HepG2 (cell line): ENCODE measurements around the gene ITM2B. TPM values are rescaled to one million over a fixed set of nuclear protein-coding genes. Genes with fewer than 3 reads are reported as not detected.
A peak's percentile ranks its signal among the peaks of the same experiment; 100 is the strongest.

Experiments
- ELF3 ChIP-seq: IDR thresholded peaks from 2 replicates; pipeline ENCODE4 v1.6.1; 2016; ENCODE audit warnings: missing genetic modification reagents, missing compliant biosample characterization
- GABPA ChIP-seq, 2 experiments: IDR thresholded peaks; 2 replicates each; pipeline ENCODE4 v1.6.1; 2011 to 2016; ENCODE audit warnings: low read depth in 2 of 2, low read length in 1 of 2, missing biosample characterization in 1 of 2, missing genetic modification characterization in 1 of 2
- HHEX ChIP-seq: IDR thresholded peaks from 2 replicates; pipeline ENCODE4 v1.6.1; 2016; ENCODE audit warnings: control low read depth
- MED1 ChIP-seq: sonication (generic); formaldehyde crosslinking; IDR thresholded peaks from 2 replicates; pipeline ENCODE4 v1.4.0; 2020; ENCODE audit warnings: missing genetic modification reagents
- PCBP2 ChIP-seq: fragments of 200-400 bp; formaldehyde crosslinking; optimal IDR thresholded peaks from 2 replicates; pipeline ENCODE3; 2018; ENCODE audit warnings: low read length, low read depth; ENCODE audit not compliant: poor library complexity, severe bottlenecking
- SAP130 ChIP-seq: IDR thresholded peaks from 2 replicates; pipeline ENCODE4 v1.6.1; 2016; ENCODE audit warnings: low read depth
- SMAD3 ChIP-seq: sonication (generic); formaldehyde crosslinking; IDR thresholded peaks from 2 replicates; pipeline ENCODE4 v1.4.0; 2020; ENCODE audit warnings: missing genetic modification reagents
- SRY ChIP-seq: sonication (generic); formaldehyde crosslinking; IDR thresholded peaks from 2 replicates; pipeline ENCODE4 v1.8.0; 2022; ENCODE audit warnings: mild to moderate bottlenecking, missing genetic modification reagents
- STAG1 ChIP-seq: sonication (generic); formaldehyde crosslinking; IDR thresholded peaks from 2 replicates; pipeline ENCODE4 v1.4.0; 2020; ENCODE audit warnings: missing genetic modification reagents
- TP53 ChIP-seq: sonication (generic); formaldehyde crosslinking; conservative IDR thresholded peaks from 2 replicates; pipeline ENCODE4 v1.4.0; 2020; ENCODE audit warnings: missing genetic modification reagents
- ZBTB8A ChIP-seq: sonication (generic); formaldehyde crosslinking; IDR thresholded peaks from 2 replicates; pipeline ENCODE4 v1.4.0; 2020; ENCODE audit warnings: mild to moderate bottlenecking, low read depth, missing genetic modification reagents, borderline replicate concordance
- ZC3H4 ChIP-seq: sonication (generic); formaldehyde crosslinking; IDR thresholded peaks from 2 replicates; pipeline ENCODE4 v1.4.0; 2020; ENCODE audit warnings: missing genetic modification reagents, borderline replicate concordance
- ZFX ChIP-seq: sonication (generic); formaldehyde crosslinking; IDR thresholded peaks from 2 replicates; pipeline ENCODE4 v1.4.0; 2020; ENCODE audit warnings: mild to moderate bottlenecking, low read depth, missing genetic modification reagents, moderate library complexity
- ZMAT3 ChIP-seq: sonication (generic); formaldehyde crosslinking; conservative IDR thresholded peaks from 2 replicates; pipeline ENCODE4 v1.7.0; 2021; ENCODE audit warnings: missing genetic modification reagents
- ZNF20 ChIP-seq: sonication (generic); formaldehyde crosslinking; IDR thresholded peaks from 2 replicates; pipeline ENCODE4 v1.4.0; 2020; ENCODE audit warnings: mild to moderate bottlenecking, moderate library complexity, missing genetic modification reagents
- ZNF468 ChIP-seq: sonication (generic); formaldehyde crosslinking; IDR thresholded peaks from 2 replicates; pipeline ENCODE4 v1.8.0; 2022; ENCODE audit warnings: mild to moderate bottlenecking, moderate library complexity, missing genetic modification reagents
- ZNF546 ChIP-seq: sonication (generic); formaldehyde crosslinking; conservative IDR thresholded peaks from 2 replicates; pipeline ENCODE4 v1.8.1; 2023; ENCODE audit warnings: mild to moderate bottlenecking, missing genetic modification reagents
- ZNF737 ChIP-seq: sonication (generic); formaldehyde crosslinking; IDR thresholded peaks from 2 replicates; pipeline ENCODE4 v1.5.0; 2020; ENCODE audit warnings: missing genetic modification reagents, mild to moderate bottlenecking, borderline replicate concordance
- polyA plus RNA-seq, 8 experiments: library from polyadenylated mRNA; depleted of rRNA in 3 of 8; stranded (reverse) in 7 of 8; unstranded in 1 of 8; fragments of >200 nt; fragmentation: Illumina TruSeq in 4 of 8; extraction: Trizol in 4 of 8; gene quantifications; 2 replicates each; pipeline versions ENCODE4 v1.2.1 to v1.2.3, GENCODE V29; 2011 to 2016; ENCODE audit warnings: low read depth in 4 of 8, missing spikeins in 1 of 8, mixed read lengths in 1 of 8; ENCODE audit not compliant: insufficient read depth in 1 of 8
- total RNA-seq, 5 experiments: library from RNA; depleted of rRNA; stranded (reverse); fragments of >200 nt; fragmentation: Illumina TruSeq; extraction: Trizol; gene quantifications; 2 replicates each; pipeline ENCODE4 v1.2.3, GENCODE V29; 2016; ENCODE audit warnings: low read depth in 1 of 5
- TF ChIP-seq, protein P1 (sequence below): sonication (generic); formaldehyde crosslinking; conservative IDR thresholded peaks from 2 replicates; pipeline ENCODE4 v1.8.0; 2022; ENCODE audit warnings: mild to moderate bottlenecking, moderate library complexity, missing genetic modification reagents
- TF ChIP-seq, protein P2 (sequence below): sonication (generic); formaldehyde crosslinking; IDR thresholded peaks from 2 replicates; pipeline ENCODE4 v1.4.0; 2020; ENCODE audit warnings: missing genetic modification reagents
- TF ChIP-seq, protein P3 (sequence below): sonication (generic); formaldehyde crosslinking; IDR thresholded peaks from 2 replicates; pipeline ENCODE4 v1.8.1; 2022; ENCODE audit warnings: mild to moderate bottlenecking, missing genetic modification reagents
- TF ChIP-seq, protein P4 (sequence below): sonication (generic); formaldehyde crosslinking; conservative IDR thresholded peaks from 2 replicates; pipeline ENCODE4 v1.8.0; 2022; ENCODE audit warnings: missing genetic modification reagents

The ITM2B gene
- total and polyA plus RNA-seq, 2 of the 13 experiments (the other 11 are each of a cell fraction or from before 2014, with no cell fraction given) = 158 to 373 TPM

DNA sequence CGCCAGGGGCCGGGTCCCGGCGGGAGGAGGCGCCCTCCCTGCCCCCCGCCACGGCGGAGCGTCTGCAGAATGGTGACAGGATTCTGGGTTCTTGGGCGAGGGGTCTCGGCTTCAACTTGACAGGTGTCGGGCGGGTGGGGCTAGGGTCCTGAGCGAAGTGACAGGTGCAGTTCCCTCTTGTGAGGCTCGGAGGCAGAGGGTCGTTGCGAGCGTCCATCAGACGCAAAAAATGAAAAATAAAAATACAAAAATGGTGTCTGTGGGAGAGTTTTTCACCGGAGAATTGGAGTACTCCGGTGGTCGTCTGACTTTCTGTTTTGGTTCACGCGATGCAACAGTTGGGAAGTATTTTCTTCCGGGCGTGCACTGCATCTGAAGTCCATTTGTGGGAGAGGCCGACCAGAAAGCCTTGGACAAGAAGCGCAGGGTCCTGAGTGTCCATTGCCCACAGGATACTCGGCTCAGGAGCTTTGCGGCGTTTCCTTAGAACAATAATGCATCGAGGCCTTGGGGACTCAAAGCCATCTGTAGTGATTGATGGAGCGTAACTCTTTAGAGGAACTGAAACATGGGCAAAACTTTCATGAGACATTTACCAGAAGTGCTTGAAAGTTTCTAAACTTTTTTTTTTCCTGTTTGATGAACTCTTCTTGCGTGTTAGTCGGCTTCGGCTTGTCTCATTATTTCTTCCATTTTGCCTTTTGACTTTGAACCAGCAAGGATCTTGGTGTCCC lies 71.3 kb downstream of the ITM2B start (continued):
- TF ChIP-seq STAG1 (CRISPR knock-in tag) (peak; percentile 3; the same call in 1 of the 2 replicates), ZC3H4 (no peak), ZMAT3 (CRISPR knock-in tag) (0 out of 2 replicates have a peak, but pooled peaks have one; percentile 4), ZFX (CRISPR knock-in tag) (peak; percentile 20; the same call in 1 of the 2 replicates), ZNF468 (CRISPR knock-in tag) (no peak), ZBTB8A (CRISPR knock-in tag) (no peak), ZNF20 (CRISPR knock-in tag) (no peak), TP53 (CRISPR knock-in tag) (no peak), SAP130 (CRISPR knock-in tag) (peak; percentile 15), PCBP2 (no peak), SRY (CRISPR knock-in tag) (peak; percentile 75; the same call in 1 of the 2 replicates), MED1 (CRISPR knock-in tag) (no peak), HHEX (no peak), ZNF546 (0 out of 2 replicates have a peak, but pooled peaks have one; percentile 10), GABPA (IDR thresholded peaks at IDR 0.05; ENCODE audit: low read depth, low read length) (no peak), GABPA (CRISPR knock-in tag; IDR thresholded peaks at IDR 0.05; ENCODE audit: low read depth) (no peak), ELF3 (no peak), ZNF737 (CRISPR knock-in tag) (no peak), SMAD3 (CRISPR knock-in tag) (no peak)
- TF ChIP-seq, protein P1, sequence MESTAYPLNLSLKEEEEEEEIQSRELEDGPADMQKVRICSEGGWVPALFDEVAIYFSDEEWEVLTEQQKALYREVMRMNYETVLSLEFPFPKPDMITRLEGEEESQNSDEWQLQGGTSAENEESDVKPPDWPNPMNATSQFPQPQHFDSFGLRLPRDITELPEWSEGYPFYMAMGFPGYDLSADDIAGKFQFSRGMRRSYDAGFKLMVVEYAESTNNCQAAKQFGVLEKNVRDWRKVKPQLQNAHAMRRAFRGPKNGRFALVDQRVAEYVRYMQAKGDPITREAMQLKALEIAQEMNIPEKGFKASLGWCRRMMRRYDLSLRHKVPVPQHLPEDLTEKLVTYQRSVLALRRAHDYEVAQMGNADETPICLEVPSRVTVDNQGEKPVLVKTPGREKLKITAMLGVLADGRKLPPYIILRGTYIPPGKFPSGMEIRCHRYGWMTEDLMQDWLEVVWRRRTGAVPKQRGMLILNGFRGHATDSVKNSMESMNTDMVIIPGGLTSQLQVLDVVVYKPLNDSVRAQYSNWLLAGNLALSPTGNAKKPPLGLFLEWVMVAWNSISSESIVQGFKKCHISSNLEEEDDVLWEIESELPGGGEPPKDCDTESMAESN = no peak
- TF ChIP-seq, protein P2, sequence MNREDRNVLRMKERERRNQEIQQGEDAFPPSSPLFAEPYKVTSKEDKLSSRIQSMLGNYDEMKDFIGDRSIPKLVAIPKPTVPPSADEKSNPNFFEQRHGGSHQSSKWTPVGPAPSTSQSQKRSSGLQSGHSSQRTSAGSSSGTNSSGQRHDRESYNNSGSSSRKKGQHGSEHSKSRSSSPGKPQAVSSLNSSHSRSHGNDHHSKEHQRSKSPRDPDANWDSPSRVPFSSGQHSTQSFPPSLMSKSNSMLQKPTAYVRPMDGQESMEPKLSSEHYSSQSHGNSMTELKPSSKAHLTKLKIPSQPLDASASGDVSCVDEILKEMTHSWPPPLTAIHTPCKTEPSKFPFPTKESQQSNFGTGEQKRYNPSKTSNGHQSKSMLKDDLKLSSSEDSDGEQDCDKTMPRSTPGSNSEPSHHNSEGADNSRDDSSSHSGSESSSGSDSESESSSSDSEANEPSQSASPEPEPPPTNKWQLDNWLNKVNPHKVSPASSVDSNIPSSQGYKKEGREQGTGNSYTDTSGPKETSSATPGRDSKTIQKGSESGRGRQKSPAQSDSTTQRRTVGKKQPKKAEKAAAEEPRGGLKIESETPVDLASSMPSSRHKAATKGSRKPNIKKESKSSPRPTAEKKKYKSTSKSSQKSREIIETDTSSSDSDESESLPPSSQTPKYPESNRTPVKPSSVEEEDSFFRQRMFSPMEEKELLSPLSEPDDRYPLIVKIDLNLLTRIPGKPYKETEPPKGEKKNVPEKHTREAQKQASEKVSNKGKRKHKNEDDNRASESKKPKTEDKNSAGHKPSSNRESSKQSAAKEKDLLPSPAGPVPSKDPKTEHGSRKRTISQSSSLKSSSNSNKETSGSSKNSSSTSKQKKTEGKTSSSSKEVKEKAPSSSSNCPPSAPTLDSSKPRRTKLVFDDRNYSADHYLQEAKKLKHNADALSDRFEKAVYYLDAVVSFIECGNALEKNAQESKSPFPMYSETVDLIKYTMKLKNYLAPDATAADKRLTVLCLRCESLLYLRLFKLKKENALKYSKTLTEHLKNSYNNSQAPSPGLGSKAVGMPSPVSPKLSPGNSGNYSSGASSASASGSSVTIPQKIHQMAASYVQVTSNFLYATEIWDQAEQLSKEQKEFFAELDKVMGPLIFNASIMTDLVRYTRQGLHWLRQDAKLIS (CRISPR knock-in tag) = no peak
- TF ChIP-seq, protein P3, sequence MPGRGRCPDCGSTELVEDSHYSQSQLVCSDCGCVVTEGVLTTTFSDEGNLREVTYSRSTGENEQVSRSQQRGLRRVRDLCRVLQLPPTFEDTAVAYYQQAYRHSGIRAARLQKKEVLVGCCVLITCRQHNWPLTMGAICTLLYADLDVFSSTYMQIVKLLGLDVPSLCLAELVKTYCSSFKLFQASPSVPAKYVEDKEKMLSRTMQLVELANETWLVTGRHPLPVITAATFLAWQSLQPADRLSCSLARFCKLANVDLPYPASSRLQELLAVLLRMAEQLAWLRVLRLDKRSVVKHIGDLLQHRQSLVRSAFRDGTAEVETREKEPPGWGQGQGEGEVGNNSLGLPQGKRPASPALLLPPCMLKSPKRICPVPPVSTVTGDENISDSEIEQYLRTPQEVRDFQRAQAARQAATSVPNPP (CRISPR knock-in tag) = no peak
- TF ChIP-seq, protein P4, sequence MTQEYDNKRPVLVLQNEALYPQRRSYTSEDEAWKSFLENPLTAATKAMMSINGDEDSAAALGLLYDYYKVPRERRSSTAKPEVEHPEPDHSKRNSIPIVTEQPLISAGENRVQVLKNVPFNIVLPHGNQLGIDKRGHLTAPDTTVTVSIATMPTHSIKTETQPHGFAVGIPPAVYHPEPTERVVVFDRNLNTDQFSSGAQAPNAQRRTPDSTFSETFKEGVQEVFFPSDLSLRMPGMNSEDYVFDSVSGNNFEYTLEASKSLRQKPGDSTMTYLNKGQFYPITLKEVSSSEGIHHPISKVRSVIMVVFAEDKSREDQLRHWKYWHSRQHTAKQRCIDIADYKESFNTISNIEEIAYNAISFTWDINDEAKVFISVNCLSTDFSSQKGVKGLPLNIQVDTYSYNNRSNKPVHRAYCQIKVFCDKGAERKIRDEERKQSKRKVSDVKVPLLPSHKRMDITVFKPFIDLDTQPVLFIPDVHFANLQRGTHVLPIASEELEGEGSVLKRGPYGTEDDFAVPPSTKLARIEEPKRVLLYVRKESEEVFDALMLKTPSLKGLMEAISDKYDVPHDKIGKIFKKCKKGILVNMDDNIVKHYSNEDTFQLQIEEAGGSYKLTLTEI = no peak
